Vagina (tissue), 2 donors: ENCODE measurements around the gene RRP8.

Source experiments
- CTCF ChIP-seq, 3 experiments: fragments of 450-650 bp in 2 of 3; fragments of 200-600 bp in 1 of 3; sonication (generic) in 1 of 3; IDR thresholded peaks; one replicate each; pipeline ENCODE4 v1.5.1; 2017 to 2019; ENCODE audit warnings: antibody characterized with exemption in 3 of 3, mild to moderate bottlenecking in 2 of 3, moderate library complexity in 2 of 3
- POLR2AphosphoS5 ChIP-seq, 2 donors: sonication (generic); formaldehyde crosslinking; IDR thresholded peaks; one replicate each; pipeline ENCODE4 v1.9.0; 2017; ENCODE audit warnings: antibody characterized with exemption in 2 of 2, mild to moderate bottlenecking in 2 of 2, low read depth in 1 of 2; ENCODE audit not compliant: insufficient read depth in 1 of 2

- TF ChIP-seq CTCF (IDR thresholded peaks at IDR 0.05) (no peak), POLR2AphosphoS5 (IDR thresholded peaks at IDR 0.05; ENCODE audit: insufficient read depth in 1 of 2, low read depth in 1 of 2) (no peak)
Measured at GRCh38 chr11:6602096-6602940, 1.1 kb downstream of the RRP8 start.
